ENCODE results near the gene EOLA2. TPM values are rescaled to one million over a fixed set of nuclear protein-coding genes. Genes with fewer than 3 reads are reported as not detected.
"Not testable (repeated sequence)": the region's sequence is repeated elsewhere in the genome, so short reads cannot be mapped to it uniquely, and the experiment has no call there.

Gene EOLA2
- total RNA-seq, 1 donor from 2014 or later = 36.2 TPM

- no peak for DNase-seq (ENCODE audit: low read depth, low spot score)
- Mint-ChIP-seq H3K27me3 (ENCODE audit: low read depth) (peaks cover 2% of the 10 kb centered on the region), H3K4me1 (peaks cover 6% of the 10 kb centered on the region), H3K4me3 (no peak overlapping the region), H3K9me3 (peaks cover 7% of the 10 kb centered on the region), H3K27ac (ENCODE audit: unreplicated experiment) (no peak overlapping the region), H3K36me3 (ENCODE audit: low read depth) (no peaks in the 10 kb centered on the region)
- no peak for TF ChIP-seq CTCF (conservative IDR thresholded peaks at IDR 0.05)
Observed at GRCh38 chrX:149908308-149908707, 30.0 kb downstream of the EOLA2 start.

GRCh38 chrX:149903889-149904748, 34.2 kb downstream of the EOLA2 start:
- no peak overlapping the region for H3K4me3 Mint-ChIP-seq

GRCh38 chrX:149898554-149898953, 39.7 kb downstream of the EOLA2 start:
- Mint-ChIP-seq H3K27me3 (ENCODE audit: low read depth) (no peaks in the 10 kb centered on the region), H3K36me3 (ENCODE audit: low read depth) (no peaks in the 10 kb centered on the region), H3K27ac (ENCODE audit: unreplicated experiment) (no peak overlapping the region), H3K4me1 (no peaks in the 10 kb centered on the region), H3K4me3 (no peak overlapping the region), H3K9me3 (peaks cover 6% of the 10 kb centered on the region)
- no peak for DNase-seq (ENCODE audit: low read depth, low spot score)
- TF ChIP-seq CTCF (conservative IDR thresholded peaks at IDR 0.05) = no peak

More at GRCh38 chrX:149903889-149904748, 34.2 kb downstream of the EOLA2 start:
- no peaks in the 10 kb centered on the region for H3K36me3 Mint-ChIP-seq (ENCODE audit: low read depth)
- H3K4me1 Mint-ChIP-seq = peaks cover 6% of the 10 kb centered on the region
- no peak for DNase-seq (ENCODE audit: low read depth, low spot score)
- H3K9me3 Mint-ChIP-seq = peaks cover 2% of the 10 kb centered on the region
- no peak overlapping the region for H3K27ac Mint-ChIP-seq (ENCODE audit: unreplicated experiment)
- H3K27me3 Mint-ChIP-seq (ENCODE audit: low read depth) = no peaks in the 10 kb centered on the region
- TF ChIP-seq CTCF (conservative IDR thresholded peaks at IDR 0.05) = peak; percentile 36

- H3K27me3 Mint-ChIP-seq (ENCODE audit: low read depth); DNase-seq (ENCODE audit: low read depth, low spot score); H3K36me3 Mint-ChIP-seq (ENCODE audit: low read depth); H3K27ac Mint-ChIP-seq (ENCODE audit: unreplicated experiment); H3K4me3 Mint-ChIP-seq; H3K4me1 Mint-ChIP-seq: not testable (repeated sequence)
- peaks cover 11% of the 10 kb centered on the region for H3K9me3 Mint-ChIP-seq
Observed at GRCh38 chrX:149890828-149891227, 47.5 kb downstream of the EOLA2 start.

Other genes with a start within 250 kb of the EOLA2 start
- not detected in 2 replicates for gene MAGEA11, start 226.4 kb downstream of the EOLA2 start, total RNA-seq
- 1.0 and 1.4 TPM in 2 replicates for gene HSFX1, start 164.4 kb downstream of the EOLA2 start, total RNA-seq
- not detected in 2 replicates for gene MAGEA9, start 156.6 kb downstream of the EOLA2 start, total RNA-seq
- not detected in 2 replicates for gene MAGEA8, start 57.3 kb downstream of the EOLA2 start, total RNA-seq
- not detected in 2 replicates for gene HSFX4, start 8.9 kb downstream of the EOLA2 start, total RNA-seq

Data from neural crest cell (in vitro differentiated cells).